ENCODE data around the gene VOPP1.

- TF ChIP-seq CTCF (IDR thresholded peaks at IDR 0.05) (no peak), POLR2A (IDR thresholded peaks at IDR 0.05) (no peak)
These were observed 134.1 kb downstream of the VOPP1 start for GRCh38 chr7:55438085-55438756.
